H1 (cell line): ENCODE data around the gene OGFR. TPM values are rescaled to one million over a fixed set of nuclear protein-coding genes. Genes with fewer than 3 reads are reported as not detected.

Experiments used
- CTCF ChIA-PET: fragments of 300-600 bp; sonication (Branson Sonifier 250); formaldehyde crosslinking; loops from one replicate; lab custom pipeline; 2021; ENCODE audit not compliant: partially characterized antibody; lab: Charles Lee
- POLR2A ChIA-PET: fragments of 300-600 bp; sonication (Branson Sonifier 250); formaldehyde crosslinking; loops from one replicate; lab custom pipeline; 2021; ENCODE audit warnings: inconsistent platforms; ENCODE audit not compliant: partially characterized antibody; lab: Charles Lee
- DNase-seq, 2 experiments: peaks; one replicate each; pipeline versions ENCODE4 v3.0.0 to v3.0.0-alpha.2; 2010 to 2022; ENCODE audit warnings: low spot score in 2 of 2, low read depth in 1 of 2, mixed read lengths in 1 of 2
- FAIRE-seq: peaks from 2 replicates; lab custom pipeline; 2011; peaks lifted over from hg19 to GRCh38; lab: Jason Lieb, UNC
- H2AFZ ChIP-seq: 2 replicates; pipeline ENCODE4 v1.8.1; 2012; ENCODE audit warnings: low read length, inconsistent platforms
- H2AK5ac ChIP-seq: 2 replicates; pipeline ENCODE4 v1.6.1; 2013; ENCODE audit warnings: low read depth, low read length
- H2BK120ac ChIP-seq: replicated peaks from 2 replicates; pipeline ENCODE3; 2013; ENCODE audit warnings: low read depth, low read length, inconsistent platforms
- H2BK12ac ChIP-seq: 2 replicates; pipeline ENCODE4 v1.6.1; 2013; ENCODE audit warnings: low read depth, low read length
- H2BK15ac ChIP-seq: 2 replicates; pipeline ENCODE4 v1.6.1; 2013; ENCODE audit warnings: low read length
- H2BK20ac ChIP-seq: 2 replicates; pipeline ENCODE4 v1.6.1; 2013; ENCODE audit warnings: low read length
- H2BK5ac ChIP-seq: 2 replicates; pipeline ENCODE4 v1.6.1; 2013; ENCODE audit warnings: low read depth, low read length
- H3K14ac ChIP-seq: 2 replicates; pipeline ENCODE4 v1.6.1; 2013; ENCODE audit warnings: inconsistent platforms; ENCODE audit not compliant: insufficient read length
- H3K18ac ChIP-seq: 2 replicates; pipeline ENCODE4 v1.6.1; 2013; ENCODE audit warnings: low read length; ENCODE audit errors: extremely low read depth
- H3K23ac ChIP-seq: 2 replicates; pipeline ENCODE4 v1.6.1; 2013; ENCODE audit warnings: inconsistent platforms; ENCODE audit not compliant: insufficient read length
- H3K23me2 ChIP-seq: 2 replicates; pipeline ENCODE4 v1.6.1; 2013; ENCODE audit warnings: low read depth, low read length
- H3K27ac ChIP-seq: 2 replicates; pipeline ENCODE4 v1.6.1; 2011; ENCODE audit warnings: low read depth, low read length, inconsistent platforms
- H3K27me3 ChIP-seq, 4 experiments: replicated peaks in 1 of 4; 1 replicate in 1 of 4; 2 replicates in 3 of 4; pipeline versions ENCODE4 v1.6.1 to v1.8.1; 2011 to 2013; ENCODE audit warnings: low read length in 3 of 4, mild to moderate bottlenecking in 3 of 4, inconsistent platforms in 2 of 4, mixed read lengths in 2 of 4, moderate library complexity in 1 of 4; ENCODE audit not compliant: control insufficient read depth in 3 of 4, insufficient read depth in 3 of 4; ENCODE audit errors: extremely low read depth in 1 of 4
- H3K36me3 ChIP-seq, 4 experiments: 2 replicates each; pipeline versions ENCODE4 v1.6.1 to v1.8.1; 2011 to 2013; ENCODE audit warnings: mild to moderate bottlenecking in 4 of 4, low read length in 3 of 4, moderate library complexity in 2 of 4, control low read depth in 1 of 4, inconsistent platforms in 1 of 4; ENCODE audit not compliant: insufficient read depth in 4 of 4, control insufficient read depth in 2 of 4
- H3K4ac ChIP-seq: replicated peaks from 2 replicates; pipeline ENCODE3; 2013; ENCODE audit warnings: low read length, low read depth, mixed read lengths, inconsistent platforms; ENCODE audit not compliant: insufficient read length
- H3K4me1 ChIP-seq, 4 experiments: replicated peaks in 1 of 4; 1 replicate in 1 of 4; 2 replicates in 3 of 4; pipeline versions ENCODE4 v1.6.1 to v1.8.1; 2011 to 2013; ENCODE audit warnings: low read length in 3 of 4, inconsistent platforms in 2 of 4, mixed read lengths in 1 of 4; ENCODE audit not compliant: insufficient read depth in 4 of 4, control insufficient read depth in 3 of 4
- H3K4me2 ChIP-seq, 2 experiments: 2 replicates each; pipeline versions ENCODE4 v1.6.1 to v1.8.1; 2011 to 2013; ENCODE audit warnings: low read depth in 2 of 2, low read length in 2 of 2, control low read depth in 1 of 2, inconsistent platforms in 1 of 2, mild to moderate bottlenecking in 1 of 2; ENCODE audit not compliant: insufficient read depth in 1 of 2
- H3K4me3 ChIP-seq, 4 experiments: fragments of 200-600, 300-600 bp in 1 of 4; sonication (generic), shearing (Covaris generic), sonication (Bioruptor Twin) in 1 of 4; 2 replicates each; pipeline versions ENCODE4 v1.5.1 to v1.8.1; 2011 to 2016; ENCODE audit warnings: low read length in 4 of 4, low read depth in 3 of 4, control low read depth in 2 of 4, inconsistent platforms in 2 of 4, mild to moderate bottlenecking in 2 of 4, mixed read lengths in 1 of 4, moderate library complexity in 1 of 4; ENCODE audit not compliant: insufficient read depth in 2 of 4; ENCODE audit errors: extremely low read depth in 1 of 4
- H3K56ac ChIP-seq: replicated peaks from 2 replicates; pipeline ENCODE3; 2013; ENCODE audit warnings: low read depth, mild to moderate bottlenecking, mixed read lengths, low read length, inconsistent platforms; ENCODE audit not compliant: insufficient read length
- H3K79me1 ChIP-seq: 2 replicates; pipeline ENCODE4 v1.6.1; 2013; ENCODE audit warnings: low read depth, low read length, control low read depth
- H3K79me2 ChIP-seq, 2 experiments: 2 replicates each; pipeline versions ENCODE4 v1.6.1 to v1.8.1; 2012 to 2013; ENCODE audit warnings: low read length in 2 of 2, mild to moderate bottlenecking in 2 of 2, inconsistent platforms in 1 of 2; ENCODE audit not compliant: insufficient read depth in 2 of 2, control insufficient read depth in 1 of 2
- H3K9ac ChIP-seq, 4 experiments: replicated peaks in 1 of 4; 1 replicate in 1 of 4; 2 replicates in 3 of 4; pipeline versions ENCODE4 v1.6.1 to v1.8.1; 2011 to 2013; ENCODE audit warnings: low read depth in 3 of 4, low read length in 3 of 4, control low read depth in 2 of 4, mild to moderate bottlenecking in 2 of 4, moderate library complexity in 2 of 4, inconsistent platforms in 1 of 4; ENCODE audit errors: extremely low read depth in 1 of 4
- H3K9me3 ChIP-seq, 2 experiments: 2 replicates each; pipeline versions ENCODE4 v1.6.1 to v1.8.1; 2012 to 2013; ENCODE audit warnings: mild to moderate bottlenecking in 2 of 2, moderate library complexity in 2 of 2, control low read depth in 1 of 2, inconsistent platforms in 1 of 2, low read depth in 1 of 2, low read length in 1 of 2, mixed read lengths in 1 of 2; ENCODE audit not compliant: insufficient read depth in 2 of 2
- H4K20me1 ChIP-seq, 2 experiments: replicated peaks in 1 of 2; 2 replicates each; pipeline versions ENCODE3 to v1.8.1; 2011 to 2013; ENCODE audit warnings: inconsistent platforms in 2 of 2, low read length in 2 of 2, mild to moderate bottlenecking in 1 of 2; ENCODE audit not compliant: insufficient read depth in 2 of 2, control insufficient read depth in 1 of 2
- H4K5ac ChIP-seq: 2 replicates; pipeline ENCODE4 v1.6.1; 2013; ENCODE audit warnings: low read length, low read depth, mixed read lengths, inconsistent platforms; ENCODE audit not compliant: insufficient read length
- H4K8ac ChIP-seq: 2 replicates; pipeline ENCODE4 v1.8.0; 2013; ENCODE audit warnings: mild to moderate bottlenecking, moderate library complexity, low read length, inconsistent platforms; ENCODE audit not compliant: insufficient read depth; ENCODE audit errors: extremely low read depth
- H4K91ac ChIP-seq: replicated peaks from 2 replicates; pipeline ENCODE3; 2013; ENCODE audit warnings: low read length, mixed read lengths, inconsistent platforms; ENCODE audit not compliant: insufficient read length
- BCL11A ChIP-seq, 2 experiments: IDR thresholded peaks; one replicate each; pipeline ENCODE4 v1.6.1; 2011; ENCODE audit warnings: low read depth in 2 of 2, low read length in 2 of 2, mild to moderate bottlenecking in 2 of 2
- CREB1 ChIP-seq: IDR thresholded peaks from 2 replicates; pipeline ENCODE4 v1.6.1; 2012; ENCODE audit warnings: inconsistent platforms
- HDAC6 ChIP-seq: IDR thresholded peaks from one replicate; pipeline ENCODE4 v1.7.1; 2012; ENCODE audit warnings: low read depth, mild to moderate bottlenecking, inconsistent platforms, low read length, moderate library complexity
- NRF1 ChIP-seq: IDR thresholded peaks from 2 replicates; pipeline ENCODE4 v1.6.1; 2011; ENCODE audit warnings: mild to moderate bottlenecking, low read depth, low read length, improper control_type of control experiment
- POU5F1 ChIP-seq: IDR thresholded peaks from 2 replicates; pipeline ENCODE4 v1.6.1; 2011; ENCODE audit warnings: low read depth, mild to moderate bottlenecking, low read length, moderate library complexity
- RFX5 ChIP-seq: IDR thresholded peaks from 2 replicates; pipeline ENCODE4 v1.6.1; 2011; ENCODE audit warnings: low read depth, low read length, improper control_type of control experiment, borderline replicate concordance
- SIN3A ChIP-seq, 2 experiments: IDR thresholded peaks in 1 of 2; conservative IDR thresholded peaks in 1 of 2; 2 replicates each; pipeline ENCODE4 v1.6.1; 2011 to 2012; ENCODE audit warnings: low read length in 2 of 2, improper control_type of control experiment in 1 of 2, low read depth in 1 of 2, mild to moderate bottlenecking in 1 of 2
- SP2 ChIP-seq: IDR thresholded peaks from 2 replicates; pipeline ENCODE4 v1.6.1; 2012; ENCODE audit warnings: mild to moderate bottlenecking, low read length, inconsistent platforms
- TAF1 ChIP-seq: IDR thresholded peaks from 2 replicates; pipeline ENCODE4 v1.6.1; 2011; ENCODE audit warnings: mild to moderate bottlenecking, low read depth, low read length
- WGBS, 2 experiments: shearing (Covaris generic) in 1 of 2; methylation state at CpG; one replicate each; pipeline versions ENCODE4 v1.1.6 to v1.1.7; 2013 to 2015; ENCODE audit warnings: low lambda C conversion rate in 2 of 2, mixed read lengths in 2 of 2, inconsistent platforms in 1 of 2, low coverage in 1 of 2, missing lambda C conversion rate in 1 of 2; ENCODE audit not compliant: insufficient replicate concordance in 2 of 2, insufficient coverage in 1 of 2, insufficient read length in 1 of 2; ENCODE audit errors: extremely low coverage in 1 of 2, missing lambda C conversion rate in 1 of 2; 5-methylcytosine and 5-hydroxymethylcytosine counted together
- polyA plus RNA-seq, 7 experiments: library from polyadenylated mRNA; depleted of rRNA in 3 of 7; stranded (reverse) in 5 of 7; unstranded in 2 of 7; fragments of >200 nt in 5 of 7; fragments of 200-250 nt in 2 of 7; gene quantifications; 1 replicate in 5 of 7; 2 replicates in 1 of 7; 4 replicates in 1 of 7; pipeline versions ENCODE4 v1.2.1 to v1.2.3, GENCODE V29; 2011 to 2013; ENCODE audit warnings: missing spikeins in 2 of 7, mixed read lengths in 2 of 7
- total RNA-seq: library from RNA; stranded (reverse); fragmentation: NEBNext Ultra II Directional; extraction: Animal tissue kit (Norgen Biotek cat#: 25700); gene quantifications from 2 replicates; pipeline ENCODE4 v1.2.1, GENCODE V29; 2021
- TF ChIP-seq, protein P1 (sequence below): IDR thresholded peaks from 2 replicates; pipeline ENCODE4 v1.6.1; 2012; ENCODE audit warnings: inconsistent platforms

The OGFR gene
- total and polyA plus RNA-seq, 2 of the 8 experiments (the other 6 are each of a cell fraction or from before 2014, with no cell fraction given), result 13.9 to 25.1 TPM

- no peak overlapping the region; the same call in 1 of the 2 replicates for H2BK5ac ChIP-seq
- H2BK120ac ChIP-seq, result no peak overlapping the region
- ChIA-PET POLR2A (no interaction called here), CTCF (interaction anchor here (0.6 to 6.2 kb wide), 3 partner anchors 7 to 15 kb away, joined by 3 to 37 read pairs (median 3); no protein-coding TSS in a partner anchor)
- no peak for FAIRE-seq
- WGBS, 2 experiments, result 99% methylated on average over 10 of the region's 10 CpGs; no CpG with 5 or more reads in 1 of the 2 experiments
- no peak overlapping the region for H2AFZ ChIP-seq
- H2BK15ac ChIP-seq, result no peak overlapping the region
- no peak for DNase-seq
- TF ChIP-seq POU5F1 (no peak), BCL11A (IDR thresholded peaks at IDR 0.05; ENCODE audit: low read depth in 2 of 2, low read length in 2 of 2) (no peak), SP2 (no peak), HDAC6 (no peak), RFX5 (no peak), TAF1 (no peak), CREB1 (no peak), NRF1 (no peak), SIN3A (conservative IDR thresholded peaks at IDR 0.05 in 1 of 2, IDR thresholded peaks at IDR 0.05 in 1 of 2; ENCODE audit: low read depth in 1 of 2, low read length in 2 of 2) (no peak)
- TF ChIP-seq, protein P1, sequence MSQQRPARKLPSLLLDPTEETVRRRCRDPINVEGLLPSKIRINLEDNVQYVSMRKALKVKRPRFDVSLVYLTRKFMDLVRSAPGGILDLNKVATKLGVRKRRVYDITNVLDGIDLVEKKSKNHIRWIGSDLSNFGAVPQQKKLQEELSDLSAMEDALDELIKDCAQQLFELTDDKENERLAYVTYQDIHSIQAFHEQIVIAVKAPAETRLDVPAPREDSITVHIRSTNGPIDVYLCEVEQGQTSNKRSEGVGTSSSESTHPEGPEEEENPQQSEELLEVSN, result no peak
- no peak overlapping the region for H4K8ac ChIP-seq
- peaks cover 2 to 26% (median 9%) of the 10 kb centered on the region in 4 experiments; a peak in 4 of 8 replicates for H3K36me3 ChIP-seq
- H3K27me3 ChIP-seq, result peaks cover 0 to 19% (median 12%) of the 10 kb centered on the region in 4 experiments; a peak in 5 of 7 replicates
- no peak overlapping the region for H4K5ac ChIP-seq
- H3K14ac ChIP-seq, result no peak overlapping the region
- no peak overlapping the region for H3K18ac ChIP-seq
- H3K9me3 ChIP-seq, result no peaks in the 10 kb centered on the region
- no peak overlapping the region for H3K27ac ChIP-seq
- no peak overlapping the region for H2AK5ac ChIP-seq
- no peak overlapping the region for H3K23ac ChIP-seq
- peaks cover 0 to 8% (median 1%) of the 10 kb centered on the region in 4 experiments; a peak in 2 of 7 replicates for H3K4me1 ChIP-seq
- no peak overlapping the region for H3K4me3 ChIP-seq
- no peaks in the 10 kb centered on the region for H3K79me1 ChIP-seq
- H2BK12ac ChIP-seq, result no peak overlapping the region
- no peak overlapping the region for H3K56ac ChIP-seq
- peaks cover 9% of the 10 kb centered on the region; the same call in 1 of the 2 replicates for H3K23me2 ChIP-seq
- no peak overlapping the region for H2BK20ac ChIP-seq
- no peak overlapping the region for H3K9ac ChIP-seq
- peaks cover 0 to 15% of the 10 kb centered on the region in 2 experiments for H4K20me1 ChIP-seq
- H3K4ac ChIP-seq, result no peak overlapping the region
- no peak overlapping the region for H3K4me2 ChIP-seq
- H4K91ac ChIP-seq, result no peak overlapping the region
- no peaks in the 10 kb centered on the region for H3K79me2 ChIP-seq
Observed at GRCh38 chr20:62799873-62800272, 4.8 kb upstream of the OGFR start.
